ENCODE data around the gene COG3.

COG3 gene

DNA sequence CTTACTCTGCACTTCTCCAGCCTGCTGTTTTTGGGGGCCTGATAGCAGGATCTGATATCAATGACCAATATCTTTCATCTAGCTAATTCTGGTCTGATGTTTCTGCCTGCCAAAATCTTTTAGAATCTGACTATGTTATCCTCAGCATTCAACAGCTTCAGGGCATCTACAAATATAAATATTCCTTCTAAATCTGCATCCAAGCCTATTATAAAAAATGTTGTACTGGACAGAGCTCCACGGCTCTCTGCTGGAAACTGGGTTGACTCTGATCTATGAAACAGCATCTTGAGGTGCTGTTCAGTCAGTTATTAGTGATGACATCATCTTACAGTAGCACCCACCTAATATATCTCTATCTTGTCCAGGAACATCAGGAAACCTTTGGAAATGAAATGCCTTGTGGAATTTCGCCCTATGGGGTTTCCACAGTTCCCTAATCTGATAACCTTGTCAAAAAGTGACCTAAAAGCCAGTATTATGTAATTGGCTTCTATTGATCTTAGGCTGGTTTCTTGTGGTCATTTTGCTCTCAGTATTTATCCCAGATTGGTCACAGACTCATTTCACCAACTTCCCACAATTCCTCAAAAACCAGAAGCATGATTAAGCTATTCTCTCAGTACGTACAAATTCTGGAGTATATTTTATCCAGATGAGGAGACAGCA lies 117.8 kb downstream of the COG3 start:
- H3K4me1 ChIP-seq (ENCODE audit: control insufficient read depth, insufficient read depth, low read length, poor library complexity, severe bottlenecking), result no peaks in the 10 kb centered on the region
- no peak overlapping the region for H3K27ac ChIP-seq (ENCODE audit: low read depth, low read length, severe bottlenecking)
- H3K36me3 ChIP-seq (ENCODE audit: control insufficient read depth, insufficient read depth, low read length), result no peaks in the 10 kb centered on the region
- no peaks in the 10 kb centered on the region for H3K9me3 ChIP-seq (ENCODE audit: control insufficient read depth, low read length)
- WGBS, 2 experiments (ENCODE audit: insufficient coverage in 2 of 2), result 100% methylated on average over 1 of the region's 3 CpGs
- H3K4me3 ChIP-seq (ENCODE audit: extremely low read depth, insufficient read depth, low read length, poor library complexity, severe bottlenecking), result no peak overlapping the region

DNA sequence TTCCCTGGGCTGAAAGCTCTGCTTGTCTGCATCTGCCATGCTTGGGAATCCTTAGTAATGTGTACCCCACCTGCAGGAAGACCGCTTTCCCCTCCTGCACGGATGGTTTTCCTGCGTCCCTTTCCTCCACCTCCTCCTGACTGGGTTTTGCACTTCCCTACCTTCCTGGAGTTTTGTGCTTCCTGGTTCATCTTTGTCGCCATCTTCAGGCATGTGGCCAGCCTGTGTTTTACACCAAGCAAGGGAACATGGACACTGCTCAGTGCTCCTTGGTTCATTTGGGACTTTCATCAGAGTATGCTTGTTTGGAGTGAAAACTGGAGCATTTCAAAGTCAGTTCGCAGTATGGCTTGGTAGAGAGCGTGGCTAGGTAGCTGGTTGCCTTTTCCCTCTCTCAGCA lies 120.1 kb downstream of the COG3 start:
- Histone ChIP-seq H3K36me3 (ENCODE audit: control insufficient read depth, insufficient read depth, low read length) (no peaks in the 10 kb centered on the region), H3K4me1 (ENCODE audit: control insufficient read depth, insufficient read depth, low read length, poor library complexity, severe bottlenecking) (no peaks in the 10 kb centered on the region), H3K4me3 (ENCODE audit: extremely low read depth, insufficient read depth, low read length, poor library complexity, severe bottlenecking) (no peak overlapping the region), H3K9me3 (ENCODE audit: control insufficient read depth, low read length) (no peaks in the 10 kb centered on the region), H3K27ac (ENCODE audit: low read depth, low read length, severe bottlenecking) (no peak overlapping the region)
- 84 to 90% methylated on average over 4 to 6 of the region's 6 CpGs for WGBS, 2 experiments (ENCODE audit: insufficient coverage in 2 of 2)

Measured in mesodermal cell (in vitro differentiated cells).